Astrocyte of the cerebellum (primary cell): ENCODE data around the gene DHRS7B.

ENCODE experiments used
- DNase-seq: peaks from one replicate; pipeline ENCODE4 v3.0.0-alpha.2; 2011; ENCODE audit warnings: low read depth
- H3K4me3 ChIP-seq: 2 replicates; pipeline ENCODE4 v1.5.1; 2011; ENCODE audit warnings: mild to moderate bottlenecking, low read depth, low read length, moderate library complexity
- CTCF ChIP-seq: IDR thresholded peaks from 2 replicates; pipeline ENCODE4 v1.5.1; 2012; ENCODE audit warnings: low read length, low read depth, moderate library complexity, mild to moderate bottlenecking; ENCODE audit errors: missing control alignments
- in situ Hi-C: cut with HindIII; loops from 2 replicates; pipeline ENCODE4 v1.10.0; 2017; ENCODE audit warnings: low sequenced_read_pairs

The DHRS7B gene

GRCh38 chr17:21209511-21210175 is 82.9 kb downstream of the DHRS7B start:
- DNase-seq = no peak
- no peak overlapping the region for H3K4me3 ChIP-seq
- in situ Hi-C loops = no loop called here
- no peak for TF ChIP-seq CTCF

- TF ChIP-seq CTCF = no peak
- no peak for DNase-seq
- H3K4me3 ChIP-seq = no peak overlapping the region
- in situ Hi-C loops = no loop called here
Measured at GRCh38 chr17:21210411-21211076, 83.8 kb downstream of the DHRS7B start.

DNA sequence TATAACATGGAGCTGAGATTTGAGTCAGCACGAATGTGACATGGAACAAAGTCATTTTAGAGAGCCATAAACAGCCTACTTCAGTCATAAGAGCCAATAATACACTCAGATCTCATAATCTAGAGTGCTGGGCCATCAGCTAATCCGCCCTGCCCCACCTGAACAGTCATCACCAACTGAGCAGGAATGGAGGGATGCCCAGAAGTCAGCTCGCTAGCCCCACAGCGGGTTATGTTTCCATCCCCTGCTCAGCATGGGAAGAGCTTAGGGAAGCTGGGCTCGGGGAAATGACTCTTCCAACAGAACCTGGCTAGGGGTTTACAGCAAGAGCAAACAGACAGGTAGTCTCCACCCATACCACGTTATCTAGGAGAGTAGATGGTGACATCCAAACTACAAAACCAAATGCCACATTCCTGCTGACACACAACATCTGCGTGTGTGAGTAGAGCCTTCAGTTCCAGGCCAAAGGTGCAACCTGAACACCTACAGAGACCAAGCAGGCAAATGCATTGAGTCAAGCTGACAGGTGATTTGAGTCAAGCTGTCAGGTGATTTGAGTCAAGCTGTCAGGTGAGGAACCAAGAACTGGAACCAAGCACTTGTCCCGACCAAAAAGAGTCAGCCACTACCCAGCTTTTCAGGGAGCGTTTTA is 85.2 kb downstream of the DHRS7B start:
- no peak overlapping the region for H3K4me3 ChIP-seq
- TF ChIP-seq CTCF = no peak
- in situ Hi-C loops = no loop called here
- DNase-seq = no peak

DNA sequence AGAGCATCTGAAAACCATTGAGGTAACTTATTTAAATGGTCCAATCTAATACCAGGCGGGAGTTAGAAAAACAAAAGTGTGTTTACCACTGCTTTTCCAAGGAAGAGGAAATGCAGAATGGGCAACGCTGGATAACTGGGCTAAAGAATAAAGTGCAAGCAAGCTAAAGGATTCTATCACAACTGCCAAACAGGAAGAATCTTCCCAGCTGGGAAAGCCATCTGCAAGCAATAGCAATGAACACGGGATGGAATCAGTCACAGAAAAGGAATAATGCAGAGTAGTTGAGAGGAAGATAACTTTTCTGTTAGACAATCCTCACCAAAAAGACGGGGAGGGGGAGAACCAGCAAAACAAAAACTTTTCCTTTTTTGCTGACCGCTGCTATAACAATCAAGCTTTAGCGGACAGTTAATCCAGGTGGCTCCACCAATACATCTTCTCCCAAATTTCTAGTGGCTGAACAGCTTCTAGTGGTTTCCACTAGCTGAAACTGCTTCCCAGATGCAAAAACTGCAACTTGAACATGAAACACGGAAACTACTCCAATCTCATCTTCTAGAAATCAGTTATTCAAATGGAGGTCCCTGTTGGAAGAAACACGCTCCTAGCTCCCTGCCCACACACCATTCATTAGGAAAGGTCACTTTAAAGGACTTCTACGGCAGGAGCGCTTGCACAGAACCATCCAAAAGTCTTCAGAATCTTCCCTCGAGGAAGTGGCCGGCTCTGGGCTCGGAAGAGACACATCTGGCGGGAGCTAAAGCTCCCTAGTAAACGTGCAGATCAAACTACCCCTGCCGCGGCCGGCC is 86.3 kb downstream of the DHRS7B start:
- peak overlapping the region; percentile 97 for H3K4me3 ChIP-seq
- DNase-seq = no peak
- TF ChIP-seq CTCF = no peak

GRCh38 chr17:21213638-21214014 is 86.9 kb downstream of the DHRS7B start:
- H3K4me3 ChIP-seq = peak overlapping the region; percentile 97
- TF ChIP-seq CTCF = no peak
- in situ Hi-C loops = no loop called here
- DNase-seq = no peak

More for the DNA sequence above, 86.3 kb downstream of the DHRS7B start:
- in situ Hi-C loops = no loop called here
